K562 (cell line): ENCODE data around the gene OLFM4. TPM values are rescaled to one million over a fixed set of nuclear protein-coding genes. Genes with fewer than 3 reads are reported as not detected.

Experiments
- ATAC-seq: fragments of 200-7000 bp; cut with Tn5 transposase; 3 replicates; pipeline ENCODE4 v1.9.1; 2020; ENCODE audit warnings: moderate library complexity
- BruUV-seq: library from RNA; stranded (reverse); fragments of 400-500 nt; replicated peaks from 2 replicates; lab custom pipeline; 2021; lab: Mats Ljungman, UMichigan
- CTCF ChIA-PET: fragments of 300-600 bp; formaldehyde crosslinking; extraction: SDS; loops from one replicate; lab custom pipeline; 2021; ENCODE audit warnings: low intra/inter-chr PET ratio; lab: Yijun Ruan, JAX
- POLR2A ChIA-PET: fragments of 300-600, 350-650 bp; sonication (Branson Sonifier 250); formaldehyde crosslinking; extraction: SDS; loops from one replicate; lab custom pipeline; 2021; ENCODE audit warnings: antibody characterized with exemption, inconsistent platforms; lab: Yijun Ruan, JAX
- DNase-seq, 4 experiments: peaks; one replicate each; pipeline versions ENCODE4 v3.0.0 to v3.0.0-alpha.2; 2011 to 2018; ENCODE audit warnings: low spot score in 3 of 4, mixed read lengths in 3 of 4; ENCODE audit errors: extremely low read depth in 1 of 4
- FAIRE-seq: peaks from 2 replicates; lab custom pipeline; 2011; peaks lifted over from hg19 to GRCh38; lab: Jason Lieb, UNC
- H2AFZ ChIP-seq: 2 replicates; pipeline ENCODE4 v1.6.0; 2011; ENCODE audit warnings: low read depth, low read length, control low read depth, inconsistent platforms
- H3K27ac ChIP-seq: fragments of 200-600 bp; 3 replicates; pipeline ENCODE4 v1.8.0; 2011; ENCODE audit warnings: low read depth, mild to moderate bottlenecking, control low read depth, inconsistent platforms, low read length, moderate library complexity, mixed read lengths; ENCODE audit errors: extremely low read depth
- H3K27me3 ChIP-seq, 2 experiments: fragments of 300-600 bp in 1 of 2; 2 replicates in 1 of 2; 3 replicates in 1 of 2; pipeline versions ENCODE4 v1.6.0 to v1.8.0; 2011; ENCODE audit warnings: inconsistent platforms in 2 of 2, low read length in 2 of 2, mild to moderate bottlenecking in 1 of 2, mixed read lengths in 1 of 2, moderate library complexity in 1 of 2; ENCODE audit not compliant: control insufficient read depth in 2 of 2, insufficient read depth in 2 of 2
- H3K36me3 ChIP-seq: fragments of 300-600 bp; 3 replicates; pipeline ENCODE4 v1.8.0; 2011; ENCODE audit warnings: mild to moderate bottlenecking, low read length, inconsistent platforms; ENCODE audit not compliant: control insufficient read depth, insufficient read depth
- H3K4me1 ChIP-seq, 2 experiments: fragments of 200-600 bp in 1 of 2; replicated peaks in 1 of 2; 2 replicates in 1 of 2; 3 replicates in 1 of 2; pipeline versions ENCODE4 v1.5.1 to v1.8.0; 2011; ENCODE audit warnings: inconsistent platforms in 2 of 2, low read length in 2 of 2, mild to moderate bottlenecking in 1 of 2, mixed read lengths in 1 of 2, moderate library complexity in 1 of 2; ENCODE audit not compliant: control insufficient read depth in 2 of 2, insufficient read depth in 2 of 2
- H3K4me2 ChIP-seq: 2 replicates; pipeline ENCODE4 v1.6.1; 2011; ENCODE audit warnings: low read length, control low read depth, inconsistent platforms, mixed read lengths; ENCODE audit not compliant: insufficient read depth
- H3K4me3 ChIP-seq: fragments of 200-600 bp; sonication (generic), shearing (Covaris generic); 2 replicates; pipeline ENCODE4 v1.5.1; 2016; ENCODE audit warnings: control low read depth, inconsistent platforms
- H3K79me2 ChIP-seq: fragments of 200-600 bp; 3 replicates; pipeline ENCODE4 v1.8.0; 2011; ENCODE audit warnings: low read length, inconsistent platforms; ENCODE audit not compliant: control insufficient read depth, insufficient read depth
- H3K9ac ChIP-seq, 2 experiments: 2 replicates each; pipeline versions ENCODE4 v1.6.0 to v1.6.1; 2011; ENCODE audit warnings: low read depth in 2 of 2, low read length in 2 of 2, control low read depth in 1 of 2, inconsistent platforms in 1 of 2, mild to moderate bottlenecking in 1 of 2, mixed read lengths in 1 of 2; ENCODE audit not compliant: insufficient read depth in 1 of 2
- H3K9me1 ChIP-seq: one replicate; pipeline ENCODE4 v1.6.0; 2011; ENCODE audit warnings: inconsistent platforms, mild to moderate bottlenecking, low read length, moderate library complexity; ENCODE audit not compliant: control insufficient read depth, insufficient read depth
- H3K9me3 ChIP-seq: replicated peaks from 2 replicates; pipeline ENCODE4 v1.5.1; 2011; ENCODE audit warnings: low read depth, low read length, inconsistent platforms; ENCODE audit not compliant: control insufficient read depth, insufficient read depth
- H4K20me1 ChIP-seq: replicated peaks from 2 replicates; pipeline ENCODE4 v1.6.1; 2011; ENCODE audit warnings: low read length, inconsistent platforms, mixed read lengths; ENCODE audit not compliant: control insufficient read depth, insufficient read depth
- CBFA2T2 ChIP-seq: fragments of 450-650 bp; conservative IDR thresholded peaks from 2 replicates; pipeline ENCODE4 v1.6.1; 2017; ENCODE audit warnings: mild to moderate bottlenecking
- CHD2 ChIP-seq: IDR thresholded peaks from 2 replicates; pipeline ENCODE4 v1.6.1; 2011; ENCODE audit warnings: low read depth, low read length
- HNRNPH1 ChIP-seq: fragments of 200-400 bp; formaldehyde crosslinking; optimal IDR thresholded peaks from 2 replicates; pipeline ENCODE3; 2017; ENCODE audit warnings: low read depth, mild to moderate bottlenecking, low read length, moderate library complexity
- ILF3 ChIP-seq: fragments of 450-650 bp; IDR thresholded peaks from 2 replicates; pipeline ENCODE4 v1.6.1; 2018; ENCODE audit warnings: antibody characterized with exemption, mild to moderate bottlenecking, moderate library complexity, borderline replicate concordance
- KDM1A ChIP-seq, 2 experiments: fragments of 450-650 bp; IDR thresholded peaks; 2 replicates each; pipeline ENCODE4 v1.6.1; 2016; ENCODE audit warnings: mild to moderate bottlenecking in 2 of 2
- KHSRP ChIP-seq: fragments of 450-650 bp; IDR thresholded peaks from 2 replicates; pipeline ENCODE4 v1.6.1; 2017
- NCOA1 ChIP-seq: fragments of 450-650 bp; IDR thresholded peaks from 2 replicates; pipeline ENCODE4 v1.6.1; 2016; ENCODE audit warnings: low read depth
- NCOA4 ChIP-seq: fragments of 450-650 bp; IDR thresholded peaks from 2 replicates; pipeline ENCODE4 v1.6.1; 2018; ENCODE audit warnings: mild to moderate bottlenecking; ENCODE audit not compliant: partially characterized antibody
- NFXL1 ChIP-seq: fragments of 450-650 bp; formaldehyde crosslinking; IDR thresholded peaks from 2 replicates; pipeline ENCODE4 v1.4.0; 2021; ENCODE audit warnings: mild to moderate bottlenecking
- PHB ChIP-seq: fragments of 250-450 bp; sonication (Bioruptor Pico); IDR thresholded peaks from 2 replicates; pipeline ENCODE4 v1.5.0; 2021
- WGBS: fragments of 100-300 bp; shearing (Covaris generic); methylation state at CpG from one replicate; pipeline ENCODE4 v1.1.6; 2016; ENCODE audit warnings: low coverage, mixed read lengths; ENCODE audit not compliant: insufficient coverage; ENCODE audit errors: missing lambda C conversion rate; 5-methylcytosine and 5-hydroxymethylcytosine counted together
- in situ Hi-C: fragments of 300-500 bp; cut with MboI; formaldehyde crosslinking; loops from 4 replicates; pipeline ENCODE4 v1.15.0; 2018; ENCODE audit warnings: inconsistent platforms, mixed read lengths
- intact Hi-C: fragments of 100-400 bp; cut with micrococcal nuclease; formaldehyde crosslinking; loops from 2 replicates; pipeline ENCODE4 v1.14.2; 2022
- polyA plus RNA-seq, 8 experiments: library from polyadenylated mRNA; depleted of rRNA in 4 of 8; stranded (reverse) in 5 of 8; unstranded in 3 of 8; fragments of >200 nt; fragmentation: Nextera tagmentation in 2 of 8; fragmentation: Illumina TruSeq in 1 of 8; extraction: Ambion mirVana in 2 of 8; extraction: Trizol in 1 of 8; gene quantifications; 2 replicates each; pipeline versions ENCODE4 v1.2.1 to v1.2.3, GENCODE V29; 2011 to 2014; ENCODE audit warnings: inconsistent platforms in 1 of 8, missing spikeins in 1 of 8
- total RNA-seq, 7 experiments: library from RNA; depleted of rRNA in 6 of 7; stranded (reverse); fragments of >200 nt in 6 of 7; fragmentation: Illumina TruSeq in 2 of 7; extraction: Trizol in 2 of 7; gene quantifications; 2 replicates each; pipeline versions ENCODE4 v1.2.1 to v1.2.3, GENCODE V29; 2011 to 2021; ENCODE audit warnings: low replicate concordance in 1 of 7
- TF ChIP-seq, protein P1 (sequence below): fragments of 250-450 bp; sonication (Bioruptor Pico); IDR thresholded peaks from 2 replicates; pipeline ENCODE4 v1.8.0; 2022; ENCODE audit warnings: moderate library complexity, mild to moderate bottlenecking, inconsistent platforms
- TF ChIP-seq, protein P2 (sequence below): fragments of 250-450 bp; sonication (Bioruptor Pico); IDR thresholded peaks from 2 replicates; pipeline ENCODE4 v1.5.0; 2021

The OLFM4 gene
- total and polyA plus RNA-seq, 9 of the 15 experiments (the other 6 are each of a cell fraction or from before 2014, with no cell fraction given) = not detected

DNA sequence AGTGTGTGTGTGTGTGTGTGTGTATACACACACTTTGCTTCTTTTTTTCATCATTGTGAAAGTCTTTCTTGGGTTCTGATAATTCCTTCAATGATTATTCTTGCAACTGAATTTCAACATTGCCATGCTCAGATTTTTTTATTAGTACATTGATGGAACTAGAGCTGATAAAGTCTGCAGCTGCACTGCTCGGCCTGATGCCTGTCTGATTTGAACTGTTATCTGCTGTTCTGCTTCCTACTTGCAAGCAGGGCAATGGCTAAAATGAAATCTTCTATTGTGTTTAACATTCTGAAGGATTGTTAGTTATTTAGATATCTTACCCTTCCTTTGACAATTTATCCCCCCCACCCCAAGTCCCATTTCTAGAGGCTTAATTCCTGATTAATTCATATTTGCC, 61.3 kb downstream of the OLFM4 start:
- 0% methylated on average over 1 of the region's 1 CpG for WGBS
- H3K4me3 ChIP-seq = no peak overlapping the region
- TF ChIP-seq, protein P1, sequence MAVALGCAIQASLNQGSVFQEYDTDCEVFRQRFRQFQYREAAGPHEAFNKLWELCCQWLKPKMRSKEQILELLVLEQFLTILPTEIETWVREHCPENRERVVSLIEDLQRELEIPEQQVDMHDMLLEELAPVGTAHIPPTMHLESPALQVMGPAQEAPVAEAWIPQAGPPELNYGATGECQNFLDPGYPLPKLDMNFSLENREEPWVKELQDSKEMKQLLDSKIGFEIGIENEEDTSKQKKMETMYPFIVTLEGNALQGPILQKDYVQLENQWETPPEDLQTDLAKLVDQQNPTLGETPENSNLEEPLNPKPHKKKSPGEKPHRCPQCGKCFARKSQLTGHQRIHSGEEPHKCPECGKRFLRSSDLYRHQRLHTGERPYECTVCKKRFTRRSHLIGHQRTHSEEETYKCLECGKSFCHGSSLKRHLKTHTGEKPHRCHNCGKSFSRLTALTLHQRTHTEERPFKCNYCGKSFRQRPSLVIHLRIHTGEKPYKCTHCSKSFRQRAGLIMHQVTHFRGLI (CRISPR knock-in tag) = no peak
- TF ChIP-seq PHB (no peak), KHSRP (no peak), ILF3 (no peak), NCOA4 (no peak), KDM1A (IDR thresholded peaks at IDR 0.05) (no peak), HNRNPH1 (no peak), CBFA2T2 (no peak), NFXL1 (CRISPR knock-in tag) (no peak), NCOA1 (no peak), CHD2 (no peak)
- TF ChIP-seq, protein P2, sequence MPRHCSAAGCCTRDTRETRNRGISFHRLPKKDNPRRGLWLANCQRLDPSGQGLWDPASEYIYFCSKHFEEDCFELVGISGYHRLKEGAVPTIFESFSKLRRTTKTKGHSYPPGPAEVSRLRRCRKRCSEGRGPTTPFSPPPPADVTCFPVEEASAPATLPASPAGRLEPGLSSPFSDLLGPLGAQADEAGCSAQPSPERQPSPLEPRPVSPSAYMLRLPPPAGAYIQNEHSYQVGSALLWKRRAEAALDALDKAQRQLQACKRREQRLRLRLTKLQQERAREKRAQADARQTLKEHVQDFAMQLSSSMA (CRISPR knock-in tag) = no peak
- TF ChIP-seq, all 486 proteins: peak for 0
- ATAC-seq = no peak
- Histone ChIP-seq H2AFZ (no peak overlapping the region), H3K36me3 (no peaks in the 10 kb centered on the region), H4K20me1 (no peaks in the 10 kb centered on the region), H3K79me2 (no peaks in the 10 kb centered on the region), H3K9ac (no peak overlapping the region), H3K9me3 (no peaks in the 10 kb centered on the region), H3K4me1 (no peaks in the 10 kb centered on the region), H3K27ac (no peak overlapping the region), H3K27me3 (no peaks in the 10 kb centered on the region), H3K4me2 (no peak overlapping the region), H3K9me1 (no peaks in the 10 kb centered on the region)
- CTCF ChIA-PET = no interaction called here
- no TSS peak for BruUV-seq
- POLR2A ChIA-PET = no interaction called here
- FAIRE-seq = no peak
- in situ Hi-C loops = no loop called here
- DNase-seq = no peak
- intact Hi-C loops = no loop called here
